Stimulated activated CD4-positive, alpha-beta T cell treated with anti-CD3 and anti-CD28 coated beads, Interleukin-15, amount 100 ng/mL, for 24 hours (primary cell): ENCODE results near the gene ARHGEF16.

Experiments used
- DNase-seq: peaks from one replicate; pipeline ENCODE4 v3.0.0-alpha.2; 2020

Gene ARHGEF16

DNA sequence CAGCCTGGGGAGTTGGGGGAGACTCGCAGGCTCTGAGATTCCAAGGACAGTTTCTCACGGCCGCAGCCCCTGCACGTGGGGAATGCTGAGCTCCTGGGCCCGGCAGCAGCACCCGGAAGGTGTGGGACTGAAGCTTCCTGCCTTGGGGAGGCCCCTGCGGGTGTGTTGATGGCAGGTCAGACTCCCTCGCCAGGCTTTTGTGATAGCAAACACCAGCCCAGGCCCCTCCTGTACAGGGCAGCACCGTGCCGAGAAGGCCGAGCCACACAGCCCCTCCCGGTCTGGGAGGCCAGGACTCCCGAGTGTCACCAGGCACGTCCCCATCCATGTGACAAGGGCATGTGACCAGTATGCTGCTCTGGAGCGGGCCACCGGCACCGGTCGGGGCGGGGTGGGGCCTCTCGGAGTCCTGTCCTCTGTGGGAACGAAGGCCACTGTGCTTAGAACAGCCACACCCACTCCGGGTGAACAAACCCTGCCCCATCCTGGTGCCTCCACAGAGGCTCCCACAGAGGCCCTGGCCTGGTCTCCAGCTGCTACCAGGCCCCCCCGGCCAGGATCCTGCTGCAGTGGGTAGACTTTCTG is 31.1 kb upstream of the ARHGEF16 start:
- no peak for DNase-seq

GRCh38 chr1:3423896-3424611 is 30.4 kb upstream of the ARHGEF16 start:
- no peak for DNase-seq

- DNase-seq: no peak
Measured at GRCh38 chr1:3425486-3426215, 28.8 kb upstream of the ARHGEF16 start.

DNA sequence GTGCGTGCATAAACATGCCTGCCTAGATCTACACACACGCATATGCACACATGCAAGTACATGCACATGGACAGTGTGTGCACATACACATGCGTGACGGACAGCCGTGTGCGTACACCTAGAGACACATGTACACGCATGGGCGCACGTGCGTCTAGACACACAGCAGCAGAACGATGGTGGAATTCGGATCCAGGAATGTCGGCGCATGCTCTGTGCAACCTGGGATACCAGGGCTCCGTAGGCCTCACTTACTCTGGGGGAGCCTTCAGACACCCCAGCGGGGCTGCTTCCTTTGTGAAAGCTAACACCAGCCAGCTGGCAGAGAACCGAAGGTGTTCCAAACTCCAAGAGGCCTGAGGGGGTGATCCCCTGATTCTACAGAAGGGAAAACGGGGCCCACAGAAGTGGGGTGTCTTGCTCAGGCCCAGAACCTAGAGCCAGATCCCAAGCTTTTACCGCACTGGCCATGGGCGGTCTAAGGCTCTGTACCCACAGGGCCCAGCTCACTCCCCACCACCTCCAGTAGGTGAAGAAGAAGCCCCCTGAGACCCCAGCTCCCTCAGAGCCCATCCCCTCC is 27.4 kb upstream of the ARHGEF16 start:
- no peak for DNase-seq

DNA sequence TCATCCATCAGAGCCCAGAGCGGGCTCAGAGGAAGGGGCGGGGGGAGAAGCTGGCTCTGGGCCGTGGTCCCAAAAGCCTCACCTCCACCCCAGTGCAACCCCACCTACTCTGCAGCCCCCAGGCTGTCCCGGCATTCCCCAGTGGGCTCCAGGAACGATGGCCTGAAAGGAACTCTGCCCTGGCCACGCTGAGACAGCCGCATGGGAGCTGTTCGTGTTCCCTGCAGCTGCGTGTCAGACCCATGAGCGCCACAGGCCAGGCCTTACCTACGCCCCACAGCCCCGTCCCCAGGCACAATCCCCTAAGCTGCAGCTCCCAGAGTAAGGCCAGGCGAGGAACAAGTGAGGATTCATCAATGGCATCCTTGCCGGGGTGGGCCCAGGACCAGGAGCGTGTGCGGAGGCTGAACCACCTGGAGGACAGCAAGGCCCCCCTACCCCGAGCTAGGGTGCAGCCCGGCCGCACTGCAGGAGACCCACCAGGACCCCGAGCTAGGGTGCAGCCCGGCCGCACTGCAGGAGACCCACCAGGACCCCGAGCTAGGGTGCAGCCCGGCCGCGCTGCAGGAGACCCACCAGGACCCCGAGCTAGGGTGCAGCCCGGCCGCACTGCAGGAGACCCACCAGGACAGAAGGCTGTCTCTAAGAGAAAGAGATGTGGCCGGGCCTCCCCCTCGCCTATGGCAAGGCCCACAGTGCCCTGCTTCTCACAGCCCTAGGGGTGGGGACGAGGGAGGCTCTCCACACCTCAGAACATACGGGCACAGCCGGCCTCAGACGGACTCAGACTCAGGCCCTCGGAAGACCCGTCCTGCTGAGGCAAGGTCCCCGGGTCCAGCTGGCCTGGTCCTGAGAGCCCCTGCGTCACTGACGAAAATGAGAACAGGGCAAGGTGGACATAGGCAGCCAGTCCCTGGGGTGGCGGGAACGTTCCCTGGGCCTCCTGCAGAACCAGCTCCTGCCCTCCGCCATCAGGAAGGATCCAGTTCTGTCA is 26.5 kb upstream of the ARHGEF16 start:
- DNase-seq: no peak

DNA sequence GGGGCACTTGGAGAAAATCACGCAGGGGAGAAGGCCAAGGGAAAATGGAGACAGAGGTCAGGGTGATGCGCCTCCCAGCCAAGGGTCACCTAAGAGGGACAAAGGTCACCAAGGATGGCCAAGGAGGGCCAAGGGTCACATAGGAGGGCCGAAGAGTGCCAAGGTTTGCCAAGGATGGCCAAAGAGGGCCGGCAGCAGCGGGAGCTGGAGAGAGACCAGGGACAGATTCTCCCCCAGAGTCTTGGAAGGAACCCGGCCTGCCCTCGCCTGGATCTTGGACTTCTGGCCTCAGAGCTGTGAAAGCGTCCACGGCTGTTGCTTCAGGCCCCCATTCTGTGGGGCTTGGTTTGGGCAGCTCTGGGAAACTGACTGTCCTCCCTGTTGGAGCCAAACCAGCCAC is 25.6 kb upstream of the ARHGEF16 start:
- DNase-seq: no peak

DNA sequence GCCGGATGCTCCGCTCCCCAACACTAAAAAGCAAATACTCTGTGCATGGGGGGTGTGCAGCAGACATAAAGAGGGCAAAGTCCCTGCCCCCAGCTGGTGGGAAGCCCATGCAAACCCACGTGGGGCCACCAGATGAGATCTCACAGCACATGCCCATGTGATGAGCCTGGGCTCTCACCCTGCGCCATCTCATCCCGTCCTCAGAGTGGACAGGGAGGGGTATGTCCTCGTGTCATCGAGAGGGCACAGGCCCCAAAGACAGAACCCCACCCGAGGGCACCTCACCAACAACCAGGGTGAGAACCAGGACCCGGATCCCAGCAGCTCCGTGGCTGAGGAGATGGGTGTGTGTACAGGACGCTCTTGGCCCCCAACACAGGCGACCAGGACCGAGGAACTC is 25.1 kb upstream of the ARHGEF16 start:
- DNase-seq: no peak

- no peak for DNase-seq
Measured at GRCh38 chr1:3429766-3430165, 24.7 kb upstream of the ARHGEF16 start.

GRCh38 chr1:3430406-3430805 is 24.1 kb upstream of the ARHGEF16 start:
- no peak for DNase-seq

DNA sequence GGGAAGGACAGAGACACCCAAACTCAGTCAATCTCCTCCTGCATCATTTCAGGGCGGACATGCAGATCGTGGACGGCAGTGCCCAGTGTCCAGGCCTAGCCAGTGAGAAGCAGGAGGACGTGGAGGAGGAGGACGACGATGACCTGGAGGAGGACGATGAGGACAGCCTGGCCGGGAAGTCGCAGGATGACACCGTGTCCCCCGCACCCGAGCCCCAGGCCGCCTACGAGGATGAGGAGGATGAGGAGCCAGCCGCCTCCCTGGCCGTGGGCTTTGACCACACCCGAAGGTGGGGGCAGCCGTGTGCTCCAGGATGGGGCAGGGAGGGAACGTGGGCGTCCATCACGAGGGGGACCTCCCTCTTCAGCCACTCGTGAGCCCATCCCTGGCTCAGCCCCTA is 23.6 kb upstream of the ARHGEF16 start:
- DNase-seq: no peak

DNA sequence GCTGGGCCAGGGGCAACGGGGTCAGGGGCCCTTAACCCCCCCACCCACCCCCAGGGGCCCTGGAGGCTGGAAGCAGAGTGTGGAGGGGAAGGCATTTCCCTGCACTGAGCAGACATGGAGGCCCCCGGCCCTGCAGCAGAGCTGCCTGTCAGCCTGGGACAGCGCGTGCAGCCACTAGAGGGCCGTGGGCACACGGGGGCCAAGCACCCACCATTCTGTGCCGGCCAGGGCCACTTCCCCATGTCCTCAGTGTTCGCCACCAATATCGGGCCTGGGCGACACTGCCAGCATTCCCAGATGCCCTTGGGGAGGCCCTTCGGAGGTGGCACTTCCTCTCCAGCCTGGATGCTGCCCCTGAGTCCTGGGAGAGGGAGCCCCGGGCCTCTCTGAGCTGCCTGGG is 23.2 kb upstream of the ARHGEF16 start:
- no peak for DNase-seq

- DNase-seq: no peak
Measured at GRCh38 chr1:3431686-3432085, 22.8 kb upstream of the ARHGEF16 start.

GRCh38 chr1:3432306-3432705 is 22.2 kb upstream of the ARHGEF16 start:
- DNase-seq: no peak

- DNase-seq: no peak
Measured at GRCh38 chr1:3433076-3433475, 21.4 kb upstream of the ARHGEF16 start.

GRCh38 chr1:3433596-3434320 is 20.7 kb upstream of the ARHGEF16 start:
- DNase-seq: no peak

- no peak for DNase-seq
Measured at GRCh38 chr1:3434406-3435110, 19.9 kb upstream of the ARHGEF16 start.

DNA sequence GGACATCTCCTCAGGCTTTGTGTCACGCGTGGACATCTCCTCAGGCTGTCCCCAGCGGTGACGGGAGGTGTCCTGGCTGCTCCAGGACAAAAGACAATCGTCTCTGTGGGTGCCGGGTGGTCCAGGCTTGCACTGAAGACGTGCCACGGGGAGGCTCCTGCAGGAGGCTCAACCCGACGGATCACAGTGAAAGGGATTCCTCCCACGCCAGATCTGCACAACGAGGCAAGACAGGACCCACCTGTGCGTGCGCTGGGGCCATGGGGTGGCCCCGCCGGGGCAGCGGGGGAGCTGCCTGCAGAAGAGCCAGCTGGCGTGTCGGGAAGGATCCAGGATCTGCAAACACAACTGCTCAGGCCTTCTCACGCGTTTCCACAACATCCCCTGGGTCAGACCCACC is 18.8 kb upstream of the ARHGEF16 start:
- no peak for DNase-seq

- no peak for DNase-seq
Measured at GRCh38 chr1:3436451-3436850, 18.0 kb upstream of the ARHGEF16 start.

DNA sequence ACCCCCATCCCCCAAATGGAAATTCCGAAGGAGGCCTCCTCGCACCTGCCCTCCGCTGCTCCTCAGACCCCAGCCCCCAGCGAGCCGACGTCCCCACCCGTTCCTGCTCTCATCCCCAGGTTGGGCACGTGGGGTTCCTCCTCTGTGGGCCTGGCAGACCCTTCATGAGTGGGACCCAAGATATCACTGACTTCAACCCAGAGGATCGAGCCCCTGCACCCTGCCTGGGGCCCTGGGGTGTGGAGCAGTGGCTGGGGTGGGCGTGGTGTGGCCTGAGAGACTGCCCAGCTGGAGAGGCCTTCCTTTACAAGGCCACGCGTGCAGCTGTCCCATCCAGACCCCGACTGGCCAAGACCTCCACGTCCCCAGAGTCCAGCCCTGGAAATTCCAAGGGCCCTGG is 17.6 kb upstream of the ARHGEF16 start:
- DNase-seq: no peak

- no peak for DNase-seq
Measured at GRCh38 chr1:3438661-3439180, 15.7 kb upstream of the ARHGEF16 start.
